HepG2 (cell line): ENCODE measurements around the gene RSL1D1. TPM values are rescaled to one million over a fixed set of nuclear protein-coding genes. Genes with fewer than 3 reads are reported as not detected.

Experiments used
- CHD4 ChIP-seq: fragments of 200-600 bp; sonication (generic); IDR thresholded peaks from 2 replicates; pipeline ENCODE4 v1.7.0; 2017; ENCODE audit warnings: mild to moderate bottlenecking, low read length, borderline replicate concordance
- CREB1 ChIP-seq, 2 experiments: fragments of 450-650 bp in 1 of 2; IDR thresholded peaks; 2 replicates each; pipeline ENCODE4 v1.6.1; 2016 to 2017; ENCODE audit warnings: control low read depth in 1 of 2, mild to moderate bottlenecking in 1 of 2, missing compliant biosample characterization in 1 of 2, missing genetic modification characterization in 1 of 2
- NPAS2 ChIP-seq: sonication (generic); formaldehyde crosslinking; IDR thresholded peaks from 2 replicates; pipeline ENCODE4 v1.8.0; 2022; ENCODE audit warnings: mild to moderate bottlenecking, missing genetic modification reagents, borderline replicate concordance
- PRPF4 ChIP-seq: fragments of 200-400 bp; formaldehyde crosslinking; IDR thresholded peaks from 2 replicates; pipeline ENCODE4 v1.6.1; 2016; ENCODE audit warnings: low read length, low read depth; ENCODE audit not compliant: poor library complexity, severe bottlenecking
- RORA ChIP-seq: sonication (generic); formaldehyde crosslinking; IDR thresholded peaks from 2 replicates; pipeline ENCODE4 v1.5.0; 2020; ENCODE audit warnings: mild to moderate bottlenecking, missing genetic modification reagents, moderate library complexity
- TEAD2 ChIP-seq: sonication (generic); formaldehyde crosslinking; IDR thresholded peaks from 2 replicates; pipeline ENCODE4 v1.9.0; 2021; ENCODE audit warnings: missing genetic modification reagents
- ZBTB42 ChIP-seq: sonication (generic); formaldehyde crosslinking; IDR thresholded peaks from 2 replicates; pipeline ENCODE4 v1.5.0; 2020; ENCODE audit warnings: mild to moderate bottlenecking, missing genetic modification reagents
- ZBTB43 ChIP-seq: sonication (generic); formaldehyde crosslinking; conservative IDR thresholded peaks from 2 replicates; pipeline ENCODE4 v1.4.0; 2020; ENCODE audit warnings: missing genetic modification reagents
- ZNF17 ChIP-seq: sonication (generic); formaldehyde crosslinking; IDR thresholded peaks from 2 replicates; pipeline ENCODE4 v1.5.0; 2020; ENCODE audit warnings: mild to moderate bottlenecking, missing genetic modification reagents
- ZNF20 ChIP-seq: sonication (generic); formaldehyde crosslinking; IDR thresholded peaks from 2 replicates; pipeline ENCODE4 v1.4.0; 2020; ENCODE audit warnings: mild to moderate bottlenecking, moderate library complexity, missing genetic modification reagents
- ZNF350 ChIP-seq: sonication (generic); formaldehyde crosslinking; IDR thresholded peaks from 2 replicates; pipeline ENCODE4 v1.4.0; 2020; ENCODE audit warnings: mild to moderate bottlenecking, low read depth, missing genetic modification reagents, borderline replicate concordance
- ZNF549 ChIP-seq: sonication (generic); formaldehyde crosslinking; IDR thresholded peaks from 2 replicates; pipeline ENCODE4 v1.5.0; 2020; ENCODE audit warnings: missing genetic modification reagents
- ZNF740 ChIP-seq: sonication (generic); formaldehyde crosslinking; IDR thresholded peaks from 2 replicates; pipeline ENCODE4 v1.4.0; 2020; ENCODE audit warnings: missing genetic modification reagents
- ZNF780A ChIP-seq: sonication (generic); formaldehyde crosslinking; IDR thresholded peaks from 2 replicates; pipeline ENCODE4 v1.8.0; 2022; ENCODE audit warnings: mild to moderate bottlenecking, missing genetic modification reagents, moderate library complexity
- ZNF782 ChIP-seq: sonication (generic); formaldehyde crosslinking; IDR thresholded peaks from 2 replicates; pipeline ENCODE4 v1.4.0; 2020; ENCODE audit warnings: missing genetic modification reagents, mild to moderate bottlenecking, borderline replicate concordance
- ZNF850 ChIP-seq: sonication (generic); formaldehyde crosslinking; conservative IDR thresholded peaks from 2 replicates; pipeline ENCODE4 v1.9.0; 2021; ENCODE audit warnings: mild to moderate bottlenecking, missing genetic modification reagents
- ZSCAN29 ChIP-seq: sonication (generic); formaldehyde crosslinking; conservative IDR thresholded peaks from 2 replicates; pipeline ENCODE4 v1.4.0; 2020; ENCODE audit warnings: mild to moderate bottlenecking, missing genetic modification reagents
- polyA plus RNA-seq, 8 experiments: library from polyadenylated mRNA; depleted of rRNA in 3 of 8; stranded (reverse) in 7 of 8; unstranded in 1 of 8; fragments of >200 nt; fragmentation: Illumina TruSeq in 4 of 8; extraction: Trizol in 4 of 8; gene quantifications; 2 replicates each; pipeline versions ENCODE4 v1.2.1 to v1.2.3, GENCODE V29; 2011 to 2016; ENCODE audit warnings: low read depth in 4 of 8, missing spikeins in 1 of 8, mixed read lengths in 1 of 8; ENCODE audit not compliant: insufficient read depth in 1 of 8
- total RNA-seq, 5 experiments: library from RNA; depleted of rRNA; stranded (reverse); fragments of >200 nt; fragmentation: Illumina TruSeq; extraction: Trizol; gene quantifications; 2 replicates each; pipeline ENCODE4 v1.2.3, GENCODE V29; 2016; ENCODE audit warnings: low read depth in 1 of 5
- TF ChIP-seq, protein P1 (sequence below): sonication (generic); formaldehyde crosslinking; IDR thresholded peaks from 2 replicates; pipeline ENCODE4 v1.8.0; 2022; ENCODE audit warnings: missing genetic modification reagents, mild to moderate bottlenecking, moderate library complexity, borderline replicate concordance
- TF ChIP-seq, protein P2 (sequence below): sonication (generic); formaldehyde crosslinking; conservative IDR thresholded peaks from 2 replicates; pipeline ENCODE4 v1.8.0; 2022; ENCODE audit warnings: mild to moderate bottlenecking, moderate library complexity, missing genetic modification reagents

RSL1D1 gene
- total and polyA plus RNA-seq, 2 of the 13 experiments (the other 11 are each of a cell fraction or from before 2014, with no cell fraction given), result 187 to 343 TPM

GRCh38 chr16:11797166-11797956, 54.0 kb downstream of the RSL1D1 start, which contains the start of gene ZC3H7A (continued):
- TF ChIP-seq ZNF350 (CRISPR knock-in tag) (peak; percentile 92), CHD4 (no peak), CREB1 (IDR thresholded peaks at IDR 0.05) (peak; percentile 91), CREB1 (CRISPR knock-in tag; IDR thresholded peaks at IDR 0.05) (peak; percentile 87), ZNF20 (CRISPR knock-in tag) (0 out of 2 replicates have a peak, but pooled peaks have one; percentile 50), ZNF782 (CRISPR knock-in tag) (peak; percentile 95), RORA (CRISPR knock-in tag) (no peak), ZNF780A (CRISPR knock-in tag) (0 out of 2 replicates have a peak, but pooled peaks have one; percentile 40), ZSCAN29 (peak; percentile 94), ZNF740 (CRISPR knock-in tag) (no peak; the same call in 1 of the 2 replicates), ZNF17 (CRISPR knock-in tag) (no peak), ZNF850 (CRISPR knock-in tag) (peak; percentile 86; the same call in 1 of the 2 replicates), ZBTB42 (no peak), PRPF4 (no peak), TEAD2 (CRISPR knock-in tag) (peak; percentile 80; the same call in 1 of the 2 replicates), NPAS2 (no peak), ZNF549 (peak; percentile 73; the same call in 1 of the 2 replicates), ZBTB43 (peak; percentile 89)
- TF ChIP-seq, protein P1, sequence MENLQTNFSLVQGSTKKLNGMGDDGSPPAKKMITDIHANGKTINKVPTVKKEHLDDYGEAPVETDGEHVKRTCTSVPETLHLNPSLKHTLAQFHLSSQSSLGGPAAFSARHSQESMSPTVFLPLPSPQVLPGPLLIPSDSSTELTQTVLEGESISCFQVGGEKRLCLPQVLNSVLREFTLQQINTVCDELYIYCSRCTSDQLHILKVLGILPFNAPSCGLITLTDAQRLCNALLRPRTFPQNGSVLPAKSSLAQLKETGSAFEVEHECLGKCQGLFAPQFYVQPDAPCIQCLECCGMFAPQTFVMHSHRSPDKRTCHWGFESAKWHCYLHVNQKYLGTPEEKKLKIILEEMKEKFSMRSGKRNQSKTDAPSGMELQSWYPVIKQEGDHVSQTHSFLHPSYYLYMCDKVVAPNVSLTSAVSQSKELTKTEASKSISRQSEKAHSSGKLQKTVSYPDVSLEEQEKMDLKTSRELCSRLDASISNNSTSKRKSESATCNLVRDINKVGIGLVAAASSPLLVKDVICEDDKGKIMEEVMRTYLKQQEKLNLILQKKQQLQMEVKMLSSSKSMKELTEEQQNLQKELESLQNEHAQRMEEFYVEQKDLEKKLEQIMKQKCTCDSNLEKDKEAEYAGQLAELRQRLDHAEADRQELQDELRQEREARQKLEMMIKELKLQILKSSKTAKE, result no peak
- TF ChIP-seq, protein P2, sequence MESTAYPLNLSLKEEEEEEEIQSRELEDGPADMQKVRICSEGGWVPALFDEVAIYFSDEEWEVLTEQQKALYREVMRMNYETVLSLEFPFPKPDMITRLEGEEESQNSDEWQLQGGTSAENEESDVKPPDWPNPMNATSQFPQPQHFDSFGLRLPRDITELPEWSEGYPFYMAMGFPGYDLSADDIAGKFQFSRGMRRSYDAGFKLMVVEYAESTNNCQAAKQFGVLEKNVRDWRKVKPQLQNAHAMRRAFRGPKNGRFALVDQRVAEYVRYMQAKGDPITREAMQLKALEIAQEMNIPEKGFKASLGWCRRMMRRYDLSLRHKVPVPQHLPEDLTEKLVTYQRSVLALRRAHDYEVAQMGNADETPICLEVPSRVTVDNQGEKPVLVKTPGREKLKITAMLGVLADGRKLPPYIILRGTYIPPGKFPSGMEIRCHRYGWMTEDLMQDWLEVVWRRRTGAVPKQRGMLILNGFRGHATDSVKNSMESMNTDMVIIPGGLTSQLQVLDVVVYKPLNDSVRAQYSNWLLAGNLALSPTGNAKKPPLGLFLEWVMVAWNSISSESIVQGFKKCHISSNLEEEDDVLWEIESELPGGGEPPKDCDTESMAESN (CRISPR knock-in tag), result peak; percentile 90
